D721Med (cell line): Measurements from ENCODE around the gene GLRA3.

Experiments used
- DNase-seq: peaks from one replicate; pipeline ENCODE4 v3.0.0; 2011; ENCODE audit warnings: low spot score; ENCODE audit not compliant: insufficient read length
- FAIRE-seq: peaks from 2 replicates; lab custom pipeline; 2011; peaks lifted over from hg19 to GRCh38; lab: Jason Lieb, UNC
- TF ChIP-seq, protein P1 (sequence below): IDR thresholded peaks from 2 replicates; pipeline ENCODE4 v1.5.1; 2012; ENCODE audit warnings: mild to moderate bottlenecking, control low read depth; ENCODE audit not compliant: insufficient read depth; ENCODE audit errors: missing control alignments

Gene GLRA3

DNA sequence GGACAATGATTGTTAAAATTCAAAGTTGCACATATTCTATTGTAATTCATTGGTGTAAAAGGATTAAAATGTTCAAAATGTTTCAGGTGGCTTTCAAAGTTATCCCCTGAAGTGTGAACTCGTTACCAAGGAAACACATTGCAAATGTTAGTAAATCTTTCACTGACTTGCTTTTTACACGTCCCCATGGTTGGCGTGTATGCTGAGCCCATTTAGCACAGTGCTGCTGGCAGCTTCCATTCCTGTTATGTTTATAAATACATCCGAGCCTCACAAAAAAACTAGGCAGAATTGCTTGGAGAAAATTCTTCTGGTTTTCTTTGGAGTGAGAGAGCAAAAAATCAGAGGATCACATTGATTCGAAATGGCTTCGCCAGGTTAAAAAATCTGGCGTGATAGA lies 200.9 kb downstream of the GLRA3 start:
- no peak for DNase-seq
- TF ChIP-seq, protein P1, sequence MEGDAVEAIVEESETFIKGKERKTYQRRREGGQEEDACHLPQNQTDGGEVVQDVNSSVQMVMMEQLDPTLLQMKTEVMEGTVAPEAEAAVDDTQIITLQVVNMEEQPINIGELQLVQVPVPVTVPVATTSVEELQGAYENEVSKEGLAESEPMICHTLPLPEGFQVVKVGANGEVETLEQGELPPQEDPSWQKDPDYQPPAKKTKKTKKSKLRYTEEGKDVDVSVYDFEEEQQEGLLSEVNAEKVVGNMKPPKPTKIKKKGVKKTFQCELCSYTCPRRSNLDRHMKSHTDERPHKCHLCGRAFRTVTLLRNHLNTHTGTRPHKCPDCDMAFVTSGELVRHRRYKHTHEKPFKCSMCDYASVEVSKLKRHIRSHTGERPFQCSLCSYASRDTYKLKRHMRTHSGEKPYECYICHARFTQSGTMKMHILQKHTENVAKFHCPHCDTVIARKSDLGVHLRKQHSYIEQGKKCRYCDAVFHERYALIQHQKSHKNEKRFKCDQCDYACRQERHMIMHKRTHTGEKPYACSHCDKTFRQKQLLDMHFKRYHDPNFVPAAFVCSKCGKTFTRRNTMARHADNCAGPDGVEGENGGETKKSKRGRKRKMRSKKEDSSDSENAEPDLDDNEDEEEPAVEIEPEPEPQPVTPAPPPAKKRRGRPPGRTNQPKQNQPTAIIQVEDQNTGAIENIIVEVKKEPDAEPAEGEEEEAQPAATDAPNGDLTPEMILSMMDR = no peak
- no peak for FAIRE-seq

DNA sequence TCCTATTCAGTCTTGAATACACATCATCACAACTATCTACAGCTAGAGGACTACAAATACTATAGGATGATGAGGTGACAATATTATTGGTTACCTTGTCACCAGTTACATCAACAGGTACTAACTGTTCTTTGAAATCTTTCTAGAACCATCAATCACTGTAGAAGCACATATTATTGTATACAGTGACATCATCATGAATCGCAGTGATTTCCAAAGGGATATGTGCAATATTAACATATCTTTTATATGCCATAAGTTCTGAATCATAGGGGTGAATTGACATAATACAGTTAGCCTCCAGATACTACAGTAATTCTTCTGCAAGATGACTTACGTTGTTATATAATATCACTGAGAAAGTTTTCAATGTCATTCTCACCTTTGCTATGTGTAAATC lies 201.6 kb downstream of the GLRA3 start:
- FAIRE-seq (no peak), DNase-seq (no peak)
- TF ChIP-seq, protein P1 = no peak

DNA sequence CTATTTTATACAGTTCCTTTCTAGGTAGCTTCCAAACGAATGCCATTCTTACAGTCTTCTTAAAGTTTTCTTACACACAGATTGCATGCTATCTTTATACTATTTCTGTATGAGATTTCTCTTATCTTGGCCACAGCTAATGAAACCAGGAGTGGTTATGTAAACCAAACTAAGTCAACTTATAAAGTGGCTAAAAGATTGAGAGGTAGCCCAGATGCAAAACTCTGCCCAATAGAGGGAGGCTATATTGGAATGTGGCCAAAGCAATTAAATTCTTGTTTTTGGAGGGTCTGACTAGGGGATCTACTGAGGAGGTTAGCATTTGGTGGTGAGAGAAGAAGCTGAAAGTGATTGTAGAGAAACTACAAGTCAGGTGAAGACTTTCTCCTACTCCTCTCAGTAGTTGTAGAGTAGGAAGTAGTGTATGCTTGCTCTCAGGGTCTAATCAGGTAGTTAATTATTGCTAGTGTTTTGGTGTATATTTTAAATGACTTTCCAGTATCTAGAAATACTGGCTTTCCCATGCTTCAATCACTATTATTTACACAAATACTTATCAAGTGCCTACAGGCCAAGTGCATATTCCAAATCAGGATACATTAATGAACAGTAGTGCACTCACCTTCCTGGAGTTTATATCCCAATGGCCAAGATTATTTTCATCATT lies 202.6 kb downstream of the GLRA3 start:
- DNase-seq = no peak
- no peak for FAIRE-seq
- TF ChIP-seq, protein P1 = no peak

DNA sequence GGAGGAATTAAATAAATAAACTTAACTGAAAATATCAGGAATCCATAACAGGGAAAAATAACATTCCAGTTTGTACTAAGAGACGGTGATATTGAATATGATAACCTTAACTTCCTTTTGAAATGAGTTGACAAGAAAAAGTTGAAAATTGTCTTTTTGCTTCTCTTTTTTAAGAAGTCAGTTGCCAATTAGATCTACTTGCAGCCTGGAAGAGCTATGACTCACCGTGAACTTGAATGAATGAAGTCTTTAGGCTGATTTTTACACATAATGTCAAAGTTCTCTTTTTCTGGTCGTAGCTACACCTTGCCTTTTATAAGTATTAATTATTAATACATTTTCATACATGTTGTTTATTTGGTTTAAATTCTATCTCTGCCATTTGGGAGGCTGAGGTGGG lies 212.4 kb downstream of the GLRA3 start:
- DNase-seq (no peak), FAIRE-seq (no peak)
- TF ChIP-seq, protein P1 = no peak

DNA sequence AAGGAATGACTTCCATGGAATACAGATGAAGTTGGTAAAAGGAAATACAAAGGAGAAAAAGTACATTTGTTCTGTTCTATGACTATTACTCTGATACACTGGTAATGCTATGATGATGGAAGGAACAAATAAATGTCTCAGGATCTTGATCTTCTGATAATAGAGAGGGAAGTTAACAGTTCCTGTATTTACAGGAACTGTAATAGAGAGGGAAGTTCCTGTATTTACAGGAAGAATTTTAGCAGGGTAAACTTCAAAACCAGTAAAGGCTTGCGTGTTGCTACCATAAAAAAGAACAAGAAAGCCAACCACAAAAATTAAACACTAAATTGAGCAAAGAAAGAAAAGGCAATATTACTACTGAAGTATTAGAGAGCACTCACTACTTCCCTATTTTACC lies 215.1 kb downstream of the GLRA3 start:
- FAIRE-seq (no peak), DNase-seq (no peak)
- TF ChIP-seq, protein P1 = no peak

DNA sequence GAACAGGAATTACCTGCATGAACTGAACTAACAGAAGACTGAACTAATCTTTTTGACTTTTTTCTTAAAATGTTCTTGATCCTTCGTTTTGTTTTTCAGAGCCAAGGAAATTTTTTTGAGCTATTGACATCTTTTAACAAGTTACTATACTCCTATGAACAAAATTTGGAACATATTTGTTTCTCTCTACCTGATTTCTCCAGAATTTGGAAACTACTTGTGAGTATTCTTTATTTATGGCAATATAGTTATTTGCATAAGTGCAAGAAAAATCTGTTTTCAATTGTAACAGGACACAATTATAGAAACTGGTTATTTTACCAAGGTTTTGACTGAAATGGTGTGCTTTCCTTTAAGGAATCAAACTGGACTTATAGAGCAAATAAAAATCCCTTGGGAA lies 217.3 kb downstream of the GLRA3 start:
- no peak for DNase-seq
- FAIRE-seq = no peak
- TF ChIP-seq, protein P1 = no peak

DNA sequence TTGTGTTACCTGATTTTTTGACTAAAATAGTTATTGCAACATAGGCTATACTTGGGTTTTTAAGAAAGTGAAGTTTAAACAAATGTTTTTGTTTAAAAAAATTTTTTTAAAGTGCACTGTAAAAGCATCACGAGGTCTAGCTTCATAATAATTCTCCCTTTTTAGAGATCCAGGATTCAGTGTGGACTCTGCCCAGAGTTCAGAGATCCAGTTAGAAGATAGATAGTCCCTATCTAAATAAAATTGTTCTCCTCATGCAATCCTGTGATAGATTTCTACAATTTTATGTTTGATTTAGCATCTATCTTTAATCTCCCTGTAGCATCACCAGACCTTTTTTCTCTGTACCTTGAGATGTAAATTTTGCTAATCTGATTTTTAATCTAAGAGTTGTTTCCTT lies 221.3 kb downstream of the GLRA3 start:
- DNase-seq (no peak), FAIRE-seq (no peak)
- TF ChIP-seq, protein P1 = no peak
